ENCODE data around the gene IL6R. TPM values are rescaled to one million over a fixed set of nuclear protein-coding genes. Genes with fewer than 3 reads are reported as not detected.
"Not testable (repeated sequence)": the region's sequence is repeated elsewhere in the genome, so short reads cannot be mapped to it uniquely, and the experiment has no call there.

Gene IL6R
- 1 to 10 TPM; 2.3 to 2.4 TPM for total RNA-seq

GRCh38 chr1:154404984-154405746 is at the start of gene IL6R:
Gene IL6R (plus strand): TSS chr1:154405343. CDS start chr1:154405630, 287 bp downstream.
- Mint-ChIP-seq H3K27ac (peak within 1 kb of the TSS; percentile 89), H3K36me3 (no peaks in the 10 kb centered on the region), H3K4me3 (peak within 1 kb of the TSS; percentile 81), H3K27me3 (no peaks in the 10 kb centered on the region), H3K9me3 (no peaks in the 10 kb centered on the region), H3K4me1 (peaks cover 76% of the 10 kb centered on the region)
- peak; percentile 77 for DNase-seq

DNA sequence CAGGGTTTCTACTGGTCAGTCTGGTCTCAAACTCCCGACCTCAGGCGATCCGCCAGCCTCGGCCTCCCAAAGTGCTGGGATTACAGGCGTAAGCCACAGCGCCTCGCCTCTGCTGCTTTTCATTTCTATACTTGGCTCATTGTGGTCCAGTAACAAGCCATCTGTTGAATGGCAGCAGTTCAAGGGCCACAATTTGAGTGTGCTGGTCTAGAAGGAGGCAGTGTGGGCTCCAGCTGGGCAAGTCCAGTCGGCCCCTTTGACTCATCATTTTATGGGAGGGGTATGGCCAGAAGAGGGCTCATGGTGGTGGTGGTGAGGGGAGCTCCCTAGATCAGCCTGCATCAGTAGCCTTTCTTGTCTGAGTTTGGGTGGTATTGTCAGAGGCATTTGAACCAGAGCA is 46.6 kb upstream of the IL6R start:
- no peak overlapping the region for H3K27ac Mint-ChIP-seq
- peaks cover 9% of the 10 kb centered on the region for H3K4me1 Mint-ChIP-seq
- no peak for DNase-seq
- H3K4me3 Mint-ChIP-seq, result no peak overlapping the region
- H3K27me3 Mint-ChIP-seq, result no peaks in the 10 kb centered on the region
- H3K36me3 Mint-ChIP-seq, result no peaks in the 10 kb centered on the region
- peaks cover 4% of the 10 kb centered on the region for H3K9me3 Mint-ChIP-seq

GRCh38 chr1:154360288-154360687 is 44.9 kb upstream of the IL6R start:
- no peak overlapping the region for H3K27ac Mint-ChIP-seq
- DNase-seq, result no peak

GRCh38 chr1:154360881-154361280 is 44.3 kb upstream of the IL6R start:
- H3K27ac Mint-ChIP-seq, H3K9me3 Mint-ChIP-seq, H3K36me3 Mint-ChIP-seq, H3K27me3 Mint-ChIP-seq, H3K4me3 Mint-ChIP-seq, DNase-seq, H3K4me1 Mint-ChIP-seq: not testable (repeated sequence)

More at GRCh38 chr1:154360288-154360687, 44.9 kb upstream of the IL6R start:
- H3K4me1 Mint-ChIP-seq, result no peaks in the 10 kb centered on the region
- no peak overlapping the region for H3K4me3 Mint-ChIP-seq
- peaks cover 4% of the 10 kb centered on the region for H3K9me3 Mint-ChIP-seq
- no peaks in the 10 kb centered on the region for H3K27me3 Mint-ChIP-seq
- no peaks in the 10 kb centered on the region for H3K36me3 Mint-ChIP-seq

DNA sequence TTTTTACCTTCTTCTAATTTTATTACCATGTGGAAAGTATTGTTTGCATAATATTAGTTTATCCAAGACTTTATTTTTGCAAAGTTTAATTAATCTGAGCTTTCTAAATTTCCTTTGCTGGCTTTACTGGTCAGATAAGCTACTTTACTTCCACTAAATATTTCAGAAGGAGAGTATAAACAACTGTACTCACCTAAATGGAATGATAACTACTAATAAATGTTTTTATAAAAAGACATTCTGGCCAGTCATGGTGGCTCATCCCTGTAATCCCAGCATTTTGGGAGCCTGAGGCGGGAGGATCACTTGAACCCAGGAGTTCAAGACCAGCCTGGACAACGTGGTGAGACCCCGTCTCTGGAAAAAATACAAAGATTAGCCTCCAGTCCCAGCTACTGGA is 43.8 kb upstream of the IL6R start:
- Mint-ChIP-seq H3K36me3 (no peaks in the 10 kb centered on the region), H3K9me3 (peaks cover 4% of the 10 kb centered on the region), H3K4me1 (peaks cover 6% of the 10 kb centered on the region), H3K27me3 (no peaks in the 10 kb centered on the region), H3K27ac (no peak overlapping the region), H3K4me3 (no peak overlapping the region)
- DNase-seq, result no peak

DNA sequence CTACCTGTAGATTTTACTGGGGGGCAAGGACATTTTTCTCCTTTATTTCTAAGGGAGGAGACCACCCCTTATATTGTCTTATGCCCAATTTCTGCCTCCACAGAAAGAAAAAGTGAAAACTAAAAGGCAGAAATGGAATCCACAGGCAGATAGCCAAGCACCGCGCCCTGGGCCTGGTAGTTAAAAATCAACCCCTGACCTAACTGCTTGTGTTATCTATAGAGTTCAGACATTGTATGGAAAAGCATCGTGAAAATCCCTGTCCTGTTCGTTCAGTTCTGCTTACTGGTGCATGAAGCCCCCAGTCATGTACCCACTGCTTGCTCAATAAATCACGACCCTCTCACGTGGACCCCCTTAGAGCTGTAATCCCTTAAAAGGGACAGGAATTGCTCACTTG is 33.7 kb upstream of the IL6R start:
- no peak for DNase-seq
- Mint-ChIP-seq H3K4me3 (no peak overlapping the region), H3K9me3 (no peaks in the 10 kb centered on the region), H3K4me1 (peaks cover 9% of the 10 kb centered on the region), H3K36me3 (no peaks in the 10 kb centered on the region), H3K27me3 (no peaks in the 10 kb centered on the region), H3K27ac (no peak overlapping the region)

GRCh38 chr1:154373777-154374357 is 31.3 kb upstream of the IL6R start:
- not testable (repeated sequence) for H3K9me3 Mint-ChIP-seq, H3K27me3 Mint-ChIP-seq, H3K27ac Mint-ChIP-seq, H3K4me1 Mint-ChIP-seq, H3K36me3 Mint-ChIP-seq, H3K4me3 Mint-ChIP-seq
- peak; percentile 43 for DNase-seq

DNA sequence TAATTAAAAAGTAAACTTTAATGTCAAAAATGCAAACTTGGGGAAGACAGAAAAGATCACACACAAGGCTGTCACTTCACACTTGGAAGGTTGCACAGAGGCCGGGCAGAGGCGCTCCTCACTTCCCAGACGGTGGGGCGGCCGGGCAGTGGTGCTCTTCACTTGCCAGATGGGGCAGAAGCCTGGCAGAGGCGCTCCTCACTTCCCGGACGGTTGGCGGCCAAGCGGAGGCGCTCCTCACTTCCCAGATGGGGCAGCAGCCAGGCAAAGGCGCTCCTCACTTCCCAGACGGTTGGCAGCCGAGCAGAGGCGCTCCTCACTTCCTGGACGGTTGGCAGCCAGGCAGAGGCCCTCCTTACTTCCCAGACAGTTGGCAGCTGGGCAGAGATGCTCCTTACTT is 25.8 kb upstream of the IL6R start:
- no peak for DNase-seq
- Mint-ChIP-seq H3K9me3 (no peaks in the 10 kb centered on the region), H3K27ac (no peak overlapping the region), H3K4me3 (no peak overlapping the region), H3K4me1 (peaks cover 9% of the 10 kb centered on the region), H3K27me3 (no peaks in the 10 kb centered on the region), H3K36me3 (no peaks in the 10 kb centered on the region)

- peaks cover 36% of the 10 kb centered on the region for H3K4me1 Mint-ChIP-seq
- peak overlapping the region; percentile 92 for H3K27ac Mint-ChIP-seq
- H3K9me3 Mint-ChIP-seq, result no peaks in the 10 kb centered on the region
- no peak for DNase-seq
- H3K36me3 Mint-ChIP-seq, result no peaks in the 10 kb centered on the region
- H3K27me3 Mint-ChIP-seq, result no peaks in the 10 kb centered on the region
- no peak overlapping the region for H3K4me3 Mint-ChIP-seq
These were observed 20.3 kb upstream of the IL6R start for GRCh38 chr1:154384650-154385489.

GRCh38 chr1:154386643-154387352 is 18.3 kb upstream of the IL6R start:
- Mint-ChIP-seq H3K36me3 (no peaks in the 10 kb centered on the region), H3K4me1 (peaks cover 35% of the 10 kb centered on the region), H3K4me3 (peak overlapping the region; percentile 53), H3K9me3 (no peaks in the 10 kb centered on the region), H3K27me3 (no peaks in the 10 kb centered on the region), H3K27ac (peak overlapping the region; percentile 92)
- DNase-seq, result peak; percentile 89

DNA sequence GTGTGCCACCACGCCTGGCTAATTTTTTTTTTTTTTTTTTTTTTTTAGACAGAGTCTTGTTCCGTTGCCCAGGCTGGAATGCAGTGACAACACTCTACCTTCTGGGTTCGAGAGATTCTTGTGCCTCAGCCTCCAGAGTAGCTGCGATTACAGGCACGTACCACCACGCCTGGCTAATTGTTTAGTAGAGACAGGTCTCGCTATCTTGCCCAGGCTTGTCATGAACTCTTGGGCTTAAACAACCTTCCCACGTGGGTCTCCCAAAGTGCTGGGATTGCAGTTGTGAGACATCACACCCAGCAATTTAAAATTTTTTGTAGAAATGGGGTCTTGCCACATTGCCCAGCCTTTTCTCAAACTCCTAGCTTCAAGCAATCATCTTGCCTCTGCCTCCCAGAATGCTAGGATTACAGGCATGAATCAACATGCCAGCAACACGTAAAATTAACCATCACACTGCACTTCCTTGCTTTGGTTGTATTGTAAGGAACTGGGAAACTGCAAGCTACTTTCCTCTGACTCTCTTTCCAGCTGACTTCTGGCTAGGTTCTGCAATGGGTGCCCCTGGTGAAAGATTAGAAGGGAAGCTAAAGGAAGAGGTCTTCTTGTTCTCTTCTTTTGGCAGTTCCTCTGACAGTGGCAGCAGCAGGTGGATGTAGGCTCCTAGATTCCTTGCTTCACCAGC is 13.9 kb upstream of the IL6R start:
- Mint-ChIP-seq H3K9me3 (no peaks in the 10 kb centered on the region), H3K27me3 (no peaks in the 10 kb centered on the region), H3K36me3 (no peaks in the 10 kb centered on the region), H3K27ac (no peak overlapping the region), H3K4me3 (no peak overlapping the region), H3K4me1 (peaks cover 13% of the 10 kb centered on the region)
- no peak for DNase-seq

DNA sequence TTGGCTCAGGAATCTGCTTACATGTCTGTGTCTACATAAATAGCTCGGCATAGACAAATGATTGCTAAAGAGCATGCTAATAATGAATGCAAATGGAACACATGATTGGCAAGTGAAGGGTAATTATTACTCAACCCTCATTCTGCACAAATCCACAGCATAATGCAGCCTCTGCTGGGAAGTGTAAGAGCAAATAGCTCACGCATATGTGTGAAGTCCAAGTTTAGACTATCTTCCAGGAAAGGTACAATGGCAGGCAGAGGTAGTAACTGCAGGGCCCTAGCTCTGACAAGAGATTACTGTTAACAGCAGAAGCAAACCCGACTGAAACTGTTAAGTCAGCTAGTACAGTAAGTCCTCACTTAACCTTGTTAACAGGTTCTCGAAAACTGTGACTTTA is 7.0 kb upstream of the IL6R start:
- Mint-ChIP-seq H3K27me3 (no peaks in the 10 kb centered on the region), H3K9me3 (no peaks in the 10 kb centered on the region), H3K4me1 (peaks cover 15% of the 10 kb centered on the region), H3K4me3 (no peak overlapping the region), H3K36me3 (no peaks in the 10 kb centered on the region), H3K27ac (no peak overlapping the region)
- DNase-seq, result no peak

- Mint-ChIP-seq H3K27me3 (no peaks in the 10 kb centered on the region), H3K4me3 (no peak overlapping the region), H3K27ac (no peak overlapping the region), H3K36me3 (no peaks in the 10 kb centered on the region), H3K4me1 (peaks cover 21% of the 10 kb centered on the region), H3K9me3 (no peaks in the 10 kb centered on the region)
- no peak for DNase-seq
These were observed 6.5 kb upstream of the IL6R start for GRCh38 chr1:154398678-154399077.

GRCh38 chr1:154400381-154400801 is 4.8 kb upstream of the IL6R start:
- no peak overlapping the region for H3K27ac Mint-ChIP-seq
- H3K36me3 Mint-ChIP-seq, result no peaks in the 10 kb centered on the region
- peaks cover 33% of the 10 kb centered on the region for H3K4me1 Mint-ChIP-seq

More at GRCh38 chr1:154400381-154400801, 4.8 kb upstream of the IL6R start:
- H3K27me3 Mint-ChIP-seq, result no peaks in the 10 kb centered on the region
- DNase-seq, result no peak
- no peak overlapping the region for H3K4me3 Mint-ChIP-seq
- no peaks in the 10 kb centered on the region for H3K9me3 Mint-ChIP-seq

Measured in activated naive CD8-positive, alpha-beta T cell treated with anti-CD3 and anti-CD28 coated beads for 36 hours (primary cell).